D341Med (cell line): ENCODE measurements around the gene CHRDL2.
"Not testable (repeated sequence)": the region's sequence is repeated elsewhere in the genome, so short reads cannot be mapped to it uniquely, and the experiment has no call there.

ENCODE experiments used
- DNase-seq: peaks from one replicate; pipeline ENCODE4 v3.0.0; 2012; ENCODE audit warnings: low spot score

CHRDL2 gene

DNA sequence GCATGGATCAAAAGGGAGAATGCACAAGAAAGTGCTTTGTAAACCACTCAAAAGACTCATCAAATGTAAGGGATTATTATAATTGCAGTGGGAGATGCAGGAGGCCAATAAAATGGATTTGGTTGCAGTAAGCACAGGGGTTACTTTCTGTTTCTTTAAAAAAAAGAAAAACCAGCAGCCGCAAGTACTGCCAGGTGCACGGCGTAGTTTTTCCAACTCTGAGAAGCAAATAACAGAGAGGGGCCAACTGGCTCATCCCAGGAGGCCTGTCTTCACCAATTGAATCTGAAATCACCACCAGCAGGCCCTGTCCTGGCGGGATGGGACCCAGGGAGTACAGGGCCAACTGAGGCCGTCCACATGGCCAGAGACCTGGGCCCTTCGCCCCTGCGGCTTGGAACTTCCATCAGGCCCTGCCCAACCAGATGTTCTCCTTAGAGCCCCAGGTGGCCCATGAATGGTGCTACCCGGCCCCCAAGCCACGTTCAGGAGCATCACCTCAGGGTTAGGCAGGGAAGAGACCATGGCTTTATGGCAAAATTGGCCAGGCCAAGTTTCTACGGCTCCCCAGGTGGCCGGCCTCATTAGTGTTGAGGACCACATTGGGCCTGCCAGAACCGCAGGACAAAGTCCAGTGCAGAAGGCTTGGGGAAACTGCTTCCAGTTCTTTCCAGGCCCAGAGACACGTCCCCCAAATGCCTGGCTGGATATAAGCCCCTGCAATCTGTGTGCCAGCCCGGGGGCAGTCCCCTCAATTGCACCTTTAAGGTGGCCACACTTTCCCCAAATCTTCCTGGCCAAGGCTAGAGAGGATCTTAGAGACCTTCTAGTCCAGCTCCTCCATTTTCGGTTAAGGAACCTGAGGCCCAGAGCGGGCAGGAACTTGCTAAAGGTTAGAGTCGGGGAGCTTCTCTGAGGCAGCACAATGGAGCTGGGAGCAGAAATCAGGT is 61.7 kb downstream of the CHRDL2 start:
- DNase-seq: no peak

- no peak for DNase-seq
These were observed 67.9 kb downstream of the CHRDL2 start for GRCh38 chr11:74663315-74663714.

- no peak for DNase-seq
These were observed 68.6 kb downstream of the CHRDL2 start for GRCh38 chr11:74662487-74663103.

- DNase-seq: not testable (repeated sequence)
These were observed 72.1 kb downstream of the CHRDL2 start for GRCh38 chr11:74659124-74659523.

DNA sequence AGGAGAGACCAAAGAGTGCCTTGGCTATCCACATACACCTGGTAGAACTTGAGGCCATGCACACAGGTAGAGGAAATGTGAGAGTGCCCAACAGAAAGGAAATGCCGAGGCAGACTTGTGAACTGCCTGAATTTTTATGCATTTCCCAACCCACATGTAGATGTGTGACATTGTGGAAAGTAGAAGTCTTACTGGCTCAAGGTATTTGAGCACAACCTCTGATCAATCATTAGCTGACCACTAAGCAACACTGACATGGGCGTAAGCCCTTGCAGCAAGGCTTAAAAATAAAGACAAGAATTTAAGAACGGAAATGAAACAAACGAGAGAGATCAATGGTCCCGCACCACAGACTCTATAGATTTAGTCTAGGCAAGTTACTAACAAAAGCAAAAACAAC is 76.2 kb downstream of the CHRDL2 start:
- no peak for DNase-seq

- no peak for DNase-seq
These were observed 80.7 kb downstream of the CHRDL2 start for GRCh38 chr11:74650498-74650897.

GRCh38 chr11:74648894-74649293 is 82.3 kb downstream of the CHRDL2 start:
- no peak for DNase-seq

DNA sequence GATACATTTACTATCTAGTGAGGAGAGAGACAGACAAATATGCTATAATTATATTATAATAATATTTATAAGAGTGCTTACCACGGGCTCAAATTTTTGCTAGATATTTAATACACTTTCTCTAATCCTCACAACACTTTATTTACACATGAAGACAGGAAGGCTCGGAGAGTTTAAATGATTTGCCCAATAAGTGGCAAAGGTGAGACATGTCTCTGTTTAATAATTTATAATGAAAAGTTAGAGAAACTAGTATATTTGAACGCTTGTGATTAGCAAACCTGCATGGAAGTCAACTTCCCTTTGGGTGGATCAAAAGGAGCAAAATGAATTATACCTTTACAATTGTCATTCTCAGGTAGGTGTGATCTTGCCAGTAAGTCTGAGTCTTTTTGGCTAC is 83.4 kb downstream of the CHRDL2 start:
- no peak for DNase-seq

- DNase-seq: no peak
These were observed 83.8 kb downstream of the CHRDL2 start for GRCh38 chr11:74647404-74647803.

DNA sequence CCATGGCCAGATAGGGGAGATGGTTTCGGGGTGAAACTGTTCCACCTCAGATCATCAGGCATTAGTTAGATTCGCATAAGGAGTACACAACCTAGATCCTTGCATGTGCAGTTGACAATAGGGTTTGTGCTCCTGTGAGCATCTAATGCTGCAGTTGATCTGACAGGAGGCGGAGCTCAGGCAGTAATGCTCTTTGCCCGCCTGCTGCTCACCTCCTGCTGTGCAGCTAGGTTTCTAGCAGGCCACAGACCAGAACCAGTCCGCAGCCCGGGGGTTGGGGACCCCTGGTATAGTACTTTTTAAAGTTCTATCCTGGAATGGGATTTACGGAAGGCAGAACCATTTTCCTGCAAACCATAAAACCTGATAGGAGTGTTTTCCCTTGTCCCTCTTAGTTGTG is 84.3 kb downstream of the CHRDL2 start:
- no peak for DNase-seq
